VCaP (cell line): ENCODE results near the gene GAPT.

Experiments used
- H3K27ac ChIP-seq: fragments of 450-650 bp; 2 replicates; pipeline ENCODE4 v1.5.1; 2017
- TF ChIP-seq, protein P1 (sequence below): fragments of 450-650 bp; conservative IDR thresholded peaks from 2 replicates; pipeline ENCODE4 v1.5.1; 2017; ENCODE audit warnings: mild to moderate bottlenecking, moderate library complexity

Gene GAPT

DNA sequence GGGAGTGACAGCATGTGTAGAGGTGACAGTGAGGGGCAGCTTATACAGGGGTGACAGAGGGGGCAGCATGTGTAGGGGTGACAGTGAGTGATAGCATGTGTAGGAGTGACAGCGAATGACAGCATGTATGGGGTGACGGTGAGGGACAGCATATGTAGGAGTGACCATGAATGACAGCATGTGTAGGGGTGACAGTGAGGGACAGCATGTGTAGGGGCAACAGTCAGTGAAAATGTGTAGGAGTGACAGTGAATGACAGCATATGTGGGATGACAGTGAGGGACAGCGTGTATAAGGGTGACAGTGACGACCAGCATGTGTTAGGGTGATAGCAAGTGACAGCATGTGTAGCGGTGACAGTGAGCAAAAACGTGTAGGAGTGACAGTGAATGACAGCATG is 9.4 kb upstream of the GAPT start:
- TF ChIP-seq, protein P1, sequence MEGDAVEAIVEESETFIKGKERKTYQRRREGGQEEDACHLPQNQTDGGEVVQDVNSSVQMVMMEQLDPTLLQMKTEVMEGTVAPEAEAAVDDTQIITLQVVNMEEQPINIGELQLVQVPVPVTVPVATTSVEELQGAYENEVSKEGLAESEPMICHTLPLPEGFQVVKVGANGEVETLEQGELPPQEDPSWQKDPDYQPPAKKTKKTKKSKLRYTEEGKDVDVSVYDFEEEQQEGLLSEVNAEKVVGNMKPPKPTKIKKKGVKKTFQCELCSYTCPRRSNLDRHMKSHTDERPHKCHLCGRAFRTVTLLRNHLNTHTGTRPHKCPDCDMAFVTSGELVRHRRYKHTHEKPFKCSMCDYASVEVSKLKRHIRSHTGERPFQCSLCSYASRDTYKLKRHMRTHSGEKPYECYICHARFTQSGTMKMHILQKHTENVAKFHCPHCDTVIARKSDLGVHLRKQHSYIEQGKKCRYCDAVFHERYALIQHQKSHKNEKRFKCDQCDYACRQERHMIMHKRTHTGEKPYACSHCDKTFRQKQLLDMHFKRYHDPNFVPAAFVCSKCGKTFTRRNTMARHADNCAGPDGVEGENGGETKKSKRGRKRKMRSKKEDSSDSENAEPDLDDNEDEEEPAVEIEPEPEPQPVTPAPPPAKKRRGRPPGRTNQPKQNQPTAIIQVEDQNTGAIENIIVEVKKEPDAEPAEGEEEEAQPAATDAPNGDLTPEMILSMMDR: no peak
- H3K27ac ChIP-seq: no peak overlapping the region

- H3K27ac ChIP-seq: no peak overlapping the region
- TF ChIP-seq, protein P1: no peak
Measured at GRCh38 chr5:58482536-58482935, 8.7 kb upstream of the GAPT start.

DNA sequence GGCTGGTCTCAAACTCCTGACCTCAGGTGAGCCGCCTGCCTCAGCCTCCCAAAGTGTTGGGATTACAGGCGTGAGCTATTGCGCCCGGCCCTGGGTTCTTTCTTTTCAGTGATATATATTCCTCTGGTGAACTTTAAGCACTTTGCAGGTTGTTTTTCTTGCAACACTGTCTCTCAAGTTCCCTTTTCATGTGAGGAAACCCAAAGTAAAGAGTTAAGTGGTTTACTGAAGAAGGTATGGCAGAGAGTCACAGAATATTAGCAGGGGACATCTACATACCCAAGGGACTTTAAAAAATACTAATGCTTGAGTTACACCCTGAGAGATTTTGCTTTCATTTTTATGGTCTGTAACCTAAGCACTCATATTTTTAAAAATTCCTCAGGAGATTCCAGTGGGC is 6.7 kb upstream of the GAPT start:
- no peak overlapping the region for H3K27ac ChIP-seq
- TF ChIP-seq, protein P1: no peak

DNA sequence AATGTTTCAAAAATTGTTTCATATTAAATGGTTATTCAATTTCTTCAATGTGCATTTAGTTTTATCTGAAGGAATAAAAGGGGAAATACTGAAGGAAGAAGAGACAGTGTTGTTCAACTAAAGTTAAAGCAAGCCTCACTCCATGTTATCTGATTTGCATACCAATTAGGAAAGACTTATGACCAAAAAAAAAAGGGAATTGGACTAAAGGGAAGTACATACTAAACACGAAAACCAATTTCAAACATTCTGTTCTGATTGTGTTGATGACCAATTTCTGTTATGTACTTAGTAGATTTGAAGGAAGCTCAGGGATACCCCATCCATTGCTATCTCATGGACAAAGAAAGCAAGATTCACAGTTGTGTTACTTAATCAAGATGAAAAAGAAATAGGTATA is 4.9 kb upstream of the GAPT start:
- TF ChIP-seq, protein P1: no peak
- H3K27ac ChIP-seq: no peak overlapping the region

DNA sequence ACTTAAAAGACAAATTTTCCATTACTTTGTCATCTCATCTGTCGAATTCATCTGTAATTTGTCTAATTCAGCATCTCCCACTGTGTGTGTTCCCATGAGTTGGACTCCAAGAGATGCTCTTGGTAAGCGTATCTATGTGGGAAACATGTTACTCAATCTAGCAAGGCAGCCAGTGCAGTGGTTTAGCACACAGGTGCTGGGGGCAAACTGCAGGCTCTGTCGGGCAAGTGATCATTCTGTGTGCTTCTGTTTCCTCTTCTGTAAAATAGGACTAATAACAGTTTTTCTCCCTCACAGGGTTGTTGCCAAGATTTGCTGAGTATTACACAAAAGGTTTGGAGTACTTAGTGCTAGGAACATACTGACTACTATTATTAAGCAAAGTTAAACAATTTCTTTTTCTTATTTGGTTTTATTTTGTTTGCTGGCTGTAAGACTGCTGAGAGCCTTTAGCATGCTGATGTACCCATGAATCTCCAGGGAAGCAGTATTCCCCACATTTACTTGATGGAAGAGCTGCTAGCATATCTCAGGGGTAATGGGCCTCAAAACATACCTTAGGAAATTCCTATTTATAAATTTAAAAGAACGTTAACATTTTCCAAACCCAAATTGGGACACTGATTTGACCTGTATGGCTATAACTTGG is 709 bp upstream of the GAPT start:
- no peak overlapping the region for H3K27ac ChIP-seq
- TF ChIP-seq, protein P1: no peak

- H3K27ac ChIP-seq: no peak overlapping the region
- TF ChIP-seq, protein P1: no peak
Measured at GRCh38 chr5:58493141-58493540, 1.9 kb downstream of the GAPT start.

DNA sequence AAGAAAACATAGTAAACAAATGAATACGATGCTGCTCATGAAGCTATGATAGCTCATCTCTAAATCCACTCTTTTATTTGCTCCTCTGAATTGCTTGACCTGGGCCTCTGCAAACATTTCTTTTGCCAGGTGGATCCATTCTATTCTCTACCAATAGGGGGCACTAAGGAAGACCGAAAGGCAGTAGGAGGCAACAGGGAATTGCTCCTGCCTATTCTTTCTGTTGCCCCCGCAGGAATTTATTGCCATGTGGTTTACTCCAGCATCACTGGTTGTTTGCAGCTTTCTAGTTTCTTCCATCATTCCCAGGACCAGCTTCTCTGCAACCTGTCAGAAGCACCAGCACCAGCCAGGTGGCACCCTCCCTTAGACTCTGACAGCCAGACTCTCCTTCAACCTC is 5.3 kb downstream of the GAPT start:
- H3K27ac ChIP-seq: no peak overlapping the region
- TF ChIP-seq, protein P1: no peak
